HG03460 (cell line): ENCODE data around the gene TNFRSF6B.

Experiments
- ATAC-seq: cut with Tn5 transposase; IDR thresholded peaks from one replicate; pipeline ENCODE4 v1.9.1; 2021; ENCODE audit not compliant: unreplicated experiment

TNFRSF6B gene

DNA sequence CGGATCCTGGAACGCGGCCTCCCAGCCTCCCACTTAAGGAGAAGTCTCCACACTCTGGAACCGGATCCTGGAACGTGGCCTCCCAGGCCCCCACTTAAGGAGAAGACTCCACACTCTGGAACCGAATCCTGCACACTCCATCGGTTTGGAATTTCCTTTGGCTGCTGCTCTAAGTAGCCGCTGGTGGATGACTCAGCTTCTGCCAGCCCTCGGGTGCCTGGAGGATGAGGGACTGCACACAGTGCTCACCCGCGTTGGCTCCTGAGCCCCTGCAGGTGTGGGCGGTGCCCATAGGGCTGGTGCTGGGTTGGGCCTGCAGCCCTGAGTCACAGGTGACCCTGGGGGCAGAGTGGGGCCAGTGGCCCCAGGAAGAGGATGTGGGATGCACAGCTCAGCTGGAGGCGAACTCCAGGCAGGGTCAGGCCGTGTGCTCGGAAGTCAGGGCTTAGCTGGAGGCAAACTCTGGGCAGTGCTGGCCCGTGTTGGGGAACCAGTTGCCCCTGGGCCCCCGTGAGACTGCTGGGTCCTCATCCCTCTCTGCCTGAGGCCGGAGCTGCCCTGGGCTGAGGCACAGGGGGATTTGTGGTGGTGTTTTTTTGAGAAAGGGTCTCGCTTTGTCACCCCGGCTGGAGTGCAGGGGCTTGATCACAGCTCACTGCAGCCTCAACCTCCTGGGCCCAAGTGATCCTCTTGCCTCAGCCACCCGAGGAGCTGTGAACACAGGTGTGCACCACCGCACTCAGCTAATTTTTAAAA lies 13.9 kb upstream of the TNFRSF6B start:
- ATAC-seq: no peak

DNA sequence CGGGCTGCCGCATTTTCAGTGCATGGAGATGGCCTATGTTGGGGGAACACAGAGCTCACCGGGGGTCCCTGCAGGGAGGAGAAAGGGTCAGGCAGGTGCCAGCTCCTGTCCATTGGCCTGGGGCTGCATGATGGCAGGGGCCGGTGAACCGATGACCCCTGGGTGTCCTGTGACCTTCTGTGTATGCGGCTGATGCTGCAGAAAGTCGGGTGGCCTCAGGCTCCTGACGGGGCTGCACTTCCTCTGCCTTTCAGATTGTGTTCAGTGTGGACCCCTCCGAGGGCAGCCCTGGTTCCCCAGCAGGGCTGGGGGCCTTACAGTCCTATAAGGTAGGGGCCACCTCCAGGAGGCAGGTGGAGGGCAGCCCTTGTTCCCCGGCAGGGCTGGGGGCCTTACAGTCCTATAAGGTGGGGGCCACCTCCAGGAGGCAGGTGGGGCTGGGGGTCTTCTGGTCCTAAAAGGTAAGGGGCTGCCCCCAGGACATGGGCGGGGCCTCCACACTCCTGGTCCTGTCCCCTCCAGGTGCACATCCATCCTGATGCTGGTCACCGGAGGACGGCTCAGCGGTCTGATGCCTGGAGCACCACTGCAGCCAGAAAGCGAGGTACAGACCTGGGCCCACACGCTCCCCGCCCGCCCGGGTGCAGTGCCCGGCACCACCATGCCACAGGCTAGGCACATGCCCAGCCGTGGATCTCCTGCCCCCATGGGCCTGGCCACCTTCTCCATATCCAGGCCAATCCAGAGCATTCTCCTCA lies 11.0 kb upstream of the TNFRSF6B start:
- no peak for ATAC-seq

DNA sequence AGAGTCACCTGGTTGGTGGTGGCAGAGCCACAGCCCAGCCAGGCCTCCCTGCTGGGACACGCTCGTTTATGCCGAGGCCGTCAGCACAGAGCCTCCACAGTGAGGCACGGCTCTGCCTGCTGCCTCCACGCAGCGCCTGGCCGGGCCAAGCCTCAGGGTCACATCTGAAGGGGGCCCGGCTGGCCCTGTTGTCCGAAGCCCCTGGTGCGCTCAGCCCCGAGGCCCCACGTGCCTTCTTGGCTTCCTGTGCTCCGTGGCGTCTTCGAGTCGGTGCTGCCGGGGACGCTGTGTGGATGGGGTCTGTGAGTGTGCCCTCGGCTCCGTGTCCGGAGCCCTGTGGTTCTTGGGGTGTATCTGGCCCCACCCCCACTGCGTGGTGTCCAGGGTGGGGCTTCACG lies 10.4 kb upstream of the TNFRSF6B start:
- ATAC-seq: no peak

DNA sequence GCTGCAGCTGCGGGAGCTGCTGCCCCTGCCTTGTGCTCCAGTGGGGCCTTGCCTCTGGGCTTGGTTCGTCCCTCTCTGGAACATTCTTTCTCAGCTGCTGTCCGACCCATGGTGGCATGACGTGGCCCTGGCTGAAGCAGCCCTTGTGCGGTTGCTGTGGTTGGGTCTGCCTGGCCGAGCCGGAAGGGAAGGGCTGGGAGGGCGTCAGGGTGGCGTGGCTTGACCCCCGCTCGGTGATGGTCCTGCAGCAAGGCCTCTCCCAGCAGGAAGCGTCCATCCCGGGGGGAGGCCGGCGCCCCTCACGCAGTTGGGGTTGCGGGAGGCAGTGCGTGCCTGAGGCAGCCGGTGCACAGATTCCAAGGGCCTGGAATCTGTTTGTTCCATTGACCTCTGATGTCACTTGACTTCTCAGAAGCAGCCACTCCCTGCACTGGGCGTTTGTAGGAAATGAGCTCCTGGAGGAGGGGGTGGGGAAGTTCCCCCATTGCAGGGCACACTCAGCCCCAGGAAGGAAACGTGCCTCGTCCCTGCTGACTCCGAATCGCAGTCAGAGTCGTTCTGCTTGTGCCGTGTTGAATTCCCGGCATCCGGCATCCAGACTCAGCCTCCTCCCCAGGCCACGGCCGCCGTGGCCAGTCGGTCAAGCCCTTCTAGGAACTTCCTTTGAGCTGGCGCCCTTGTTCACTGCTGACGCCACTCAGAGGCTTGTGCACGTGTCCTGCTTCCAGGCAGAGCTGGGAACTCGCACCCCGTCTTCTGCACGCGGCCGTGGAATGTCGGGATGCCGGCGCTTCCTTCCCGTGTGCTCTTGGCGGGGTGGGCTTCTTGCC lies 9.7 kb upstream of the TNFRSF6B start:
- ATAC-seq: no peak

DNA sequence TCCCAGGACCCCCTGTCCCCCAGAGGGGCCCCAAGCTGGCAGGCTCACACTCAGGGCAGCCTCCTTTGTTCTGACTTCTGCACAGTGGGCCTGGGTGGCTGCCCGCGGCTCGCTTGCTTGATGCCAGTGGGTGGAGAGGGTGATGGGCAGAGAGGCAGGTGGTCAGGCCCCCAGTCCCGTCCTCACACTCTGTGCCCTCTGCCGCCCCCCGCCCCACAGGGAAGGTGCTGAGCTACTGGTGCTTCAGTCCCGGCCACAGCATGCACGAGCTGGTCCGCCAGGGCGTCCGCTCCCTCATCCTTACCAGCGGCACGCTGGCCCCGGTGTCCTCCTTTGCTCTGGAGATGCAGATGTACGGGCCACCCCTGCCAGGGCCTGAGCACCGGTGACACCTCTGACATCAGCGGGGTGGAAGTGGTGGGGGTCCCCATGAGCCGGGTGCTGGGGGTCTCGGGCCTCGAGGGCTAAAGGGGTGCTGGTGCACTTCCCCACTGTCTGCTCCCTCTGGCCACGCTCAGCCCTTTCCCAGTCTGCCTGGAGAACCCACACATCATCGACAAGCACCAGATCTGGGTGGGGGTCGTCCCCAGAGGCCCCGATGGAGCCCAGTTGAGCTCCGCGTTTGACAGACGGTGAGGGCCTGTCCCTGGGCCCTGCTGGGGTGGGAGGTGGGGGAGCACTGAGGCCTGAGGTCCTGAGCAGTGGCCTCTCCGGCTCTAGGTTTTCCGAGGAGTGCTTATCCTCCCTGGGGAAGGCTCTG lies 8.9 kb upstream of the TNFRSF6B start:
- no peak for ATAC-seq

DNA sequence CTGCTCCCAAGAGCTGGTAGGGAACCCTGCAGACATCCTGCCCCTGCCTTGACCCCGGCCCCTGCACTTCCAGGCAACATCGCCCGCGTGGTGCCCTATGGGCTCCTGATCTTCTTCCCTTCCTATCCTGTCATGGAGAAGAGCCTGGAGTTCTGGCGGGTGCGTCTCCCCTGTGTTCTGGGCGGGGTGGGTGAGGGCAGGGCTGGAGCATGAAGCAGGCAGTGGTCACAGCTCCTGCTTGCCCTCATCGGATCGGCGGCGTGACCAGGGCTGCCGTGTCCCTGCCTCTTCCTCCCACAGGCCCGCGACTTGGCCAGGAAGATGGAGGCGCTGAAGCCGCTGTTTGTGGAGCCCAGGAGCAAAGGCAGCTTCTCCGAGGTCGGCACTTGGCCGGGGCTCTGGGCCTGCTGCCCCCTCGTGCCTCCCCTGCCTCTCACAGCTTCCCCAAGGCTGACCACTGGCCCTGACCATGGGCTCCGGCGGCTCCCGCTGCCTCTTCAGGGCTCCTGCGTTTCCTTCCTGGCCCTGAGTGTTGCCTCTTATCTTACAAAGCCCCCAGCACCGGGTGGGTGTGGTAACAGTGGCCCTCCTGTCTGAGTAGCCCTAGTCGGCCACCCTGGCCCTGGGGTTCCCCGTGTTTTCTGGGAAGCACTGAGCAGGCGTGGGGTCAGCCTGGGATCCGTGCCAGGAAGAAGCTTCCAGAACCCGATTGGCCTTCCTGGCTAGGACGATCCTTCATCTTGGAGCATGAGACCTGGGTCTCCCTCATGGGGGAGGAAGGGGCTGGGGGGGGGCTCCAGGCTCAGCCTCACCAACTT lies 8.0 kb upstream of the TNFRSF6B start:
- ATAC-seq: no peak

DNA sequence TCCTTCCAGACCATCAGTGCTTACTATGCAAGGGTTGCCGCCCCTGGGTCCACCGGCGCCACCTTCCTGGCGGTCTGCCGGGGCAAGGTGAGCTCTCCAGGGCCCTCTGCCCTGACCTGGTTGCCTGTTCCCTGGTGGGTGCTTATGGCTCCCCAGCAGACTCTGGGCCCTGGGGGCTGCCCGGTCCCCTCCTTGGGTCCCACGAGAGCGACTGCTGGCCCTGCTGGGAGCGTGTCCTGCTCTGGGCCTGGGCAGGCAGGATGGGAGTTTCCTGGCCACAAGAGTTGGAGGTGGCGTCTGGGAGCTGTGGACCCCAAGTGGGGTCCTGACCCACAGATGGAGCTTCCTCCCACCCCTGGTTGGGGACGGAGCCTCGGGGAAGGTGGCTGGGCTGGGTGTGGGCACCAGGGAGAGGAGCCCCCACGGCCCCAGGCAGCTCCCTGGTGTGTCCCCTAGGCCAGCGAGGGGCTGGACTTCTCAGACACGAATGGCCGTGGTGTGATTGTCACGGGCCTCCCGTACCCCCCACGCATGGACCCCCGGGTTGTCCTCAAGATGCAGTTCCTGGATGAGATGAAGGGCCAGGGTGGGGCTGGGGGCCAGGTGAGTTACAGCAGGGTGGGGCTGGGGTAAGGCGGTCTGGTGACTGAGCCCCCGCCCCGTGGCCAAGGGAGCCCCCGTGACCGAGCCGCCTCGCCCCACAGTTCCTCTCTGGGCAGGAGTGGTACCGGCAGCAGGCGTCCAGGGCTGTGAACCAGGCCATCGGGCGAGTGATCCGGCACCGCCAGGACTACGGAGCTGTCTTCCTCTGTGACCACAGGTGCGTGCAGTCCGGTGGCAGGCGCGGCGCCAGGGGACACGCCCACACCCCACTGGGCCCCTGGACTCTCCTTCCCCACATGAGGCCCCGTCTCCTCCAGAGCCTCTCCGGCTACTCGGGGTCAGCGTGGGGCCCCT lies 7.1 kb upstream of the TNFRSF6B start:
- ATAC-seq: no peak

DNA sequence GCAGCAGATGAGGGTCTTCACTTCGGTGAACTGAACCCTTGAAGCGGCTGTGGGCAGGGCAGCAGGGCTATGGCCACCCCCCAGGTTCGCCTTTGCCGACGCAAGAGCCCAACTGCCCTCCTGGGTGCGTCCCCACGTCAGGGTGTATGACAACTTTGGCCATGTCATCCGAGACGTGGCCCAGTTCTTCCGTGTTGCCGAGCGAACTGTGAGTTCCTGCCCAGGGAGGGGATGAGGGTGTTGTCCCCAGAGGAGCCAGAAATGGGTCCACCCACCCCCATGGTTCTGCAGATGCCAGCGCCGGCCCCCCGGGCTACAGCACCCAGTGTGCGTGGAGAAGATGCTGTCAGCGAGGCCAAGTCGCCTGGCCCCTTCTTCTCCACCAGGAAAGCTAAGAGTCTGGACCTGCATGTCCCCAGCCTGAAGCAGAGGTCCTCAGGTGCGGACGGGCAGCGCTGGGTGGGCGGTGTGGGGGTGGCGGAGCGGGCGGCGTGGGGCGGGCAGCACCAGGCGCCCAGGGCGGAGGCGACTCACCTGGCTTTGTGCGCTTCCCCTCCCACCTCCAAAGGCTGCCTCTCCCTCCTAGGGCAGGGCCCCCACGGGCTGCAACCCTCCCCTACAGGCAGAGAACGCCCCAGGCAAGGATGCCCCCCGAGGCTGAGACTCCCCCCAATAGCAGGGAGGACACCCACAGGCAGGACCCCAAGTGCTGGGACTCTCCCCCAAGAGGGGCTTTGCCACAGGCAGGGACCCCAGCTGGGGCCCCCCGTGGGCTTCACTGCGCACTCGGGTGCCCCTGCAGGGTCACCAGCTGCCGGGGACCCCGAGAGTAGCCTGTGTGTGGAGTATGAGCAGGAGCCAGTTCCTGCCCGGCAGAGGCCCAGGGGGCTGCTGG lies 6.2 kb upstream of the TNFRSF6B start:
- no peak for ATAC-seq

DNA sequence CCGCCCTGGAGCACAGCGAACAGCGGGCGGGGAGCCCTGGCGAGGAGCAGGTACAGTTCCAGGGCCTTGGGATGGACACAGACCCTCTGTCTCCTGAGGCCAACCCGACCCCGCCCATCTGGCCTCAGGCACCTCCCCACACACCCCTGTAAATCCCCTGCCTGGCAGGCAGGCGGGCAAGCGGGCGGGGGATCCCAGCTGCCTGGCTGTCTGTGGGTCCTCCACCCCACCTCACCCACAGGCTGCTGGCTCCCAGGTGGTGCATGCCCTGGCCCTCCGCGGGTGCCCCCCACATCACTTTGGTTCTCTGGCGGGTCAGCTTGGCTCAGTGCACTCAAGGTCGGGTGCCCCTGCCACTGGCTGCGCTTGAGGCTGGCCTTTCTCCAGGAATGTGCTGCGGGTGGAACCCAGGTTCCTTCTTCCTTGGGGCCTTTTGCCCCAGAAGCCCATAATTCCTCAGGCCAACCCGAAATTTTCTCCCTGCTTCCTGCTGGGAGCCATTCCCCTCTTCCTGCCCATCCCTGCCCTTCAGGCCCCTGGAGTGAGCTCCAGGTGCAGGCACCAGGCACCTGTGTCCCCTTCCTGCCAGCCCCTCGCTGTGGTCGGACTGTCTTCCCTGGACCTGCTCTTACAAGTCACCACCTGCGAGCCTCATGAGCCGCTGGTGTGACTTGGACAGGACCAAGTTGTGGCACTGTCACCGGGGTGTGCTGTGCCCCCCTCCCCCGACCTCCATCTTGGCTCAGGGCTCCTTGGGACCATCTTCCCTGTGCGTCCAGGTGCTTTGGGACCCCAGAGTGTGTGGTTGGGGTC lies 5.3 kb upstream of the TNFRSF6B start:
- ATAC-seq: no peak

DNA sequence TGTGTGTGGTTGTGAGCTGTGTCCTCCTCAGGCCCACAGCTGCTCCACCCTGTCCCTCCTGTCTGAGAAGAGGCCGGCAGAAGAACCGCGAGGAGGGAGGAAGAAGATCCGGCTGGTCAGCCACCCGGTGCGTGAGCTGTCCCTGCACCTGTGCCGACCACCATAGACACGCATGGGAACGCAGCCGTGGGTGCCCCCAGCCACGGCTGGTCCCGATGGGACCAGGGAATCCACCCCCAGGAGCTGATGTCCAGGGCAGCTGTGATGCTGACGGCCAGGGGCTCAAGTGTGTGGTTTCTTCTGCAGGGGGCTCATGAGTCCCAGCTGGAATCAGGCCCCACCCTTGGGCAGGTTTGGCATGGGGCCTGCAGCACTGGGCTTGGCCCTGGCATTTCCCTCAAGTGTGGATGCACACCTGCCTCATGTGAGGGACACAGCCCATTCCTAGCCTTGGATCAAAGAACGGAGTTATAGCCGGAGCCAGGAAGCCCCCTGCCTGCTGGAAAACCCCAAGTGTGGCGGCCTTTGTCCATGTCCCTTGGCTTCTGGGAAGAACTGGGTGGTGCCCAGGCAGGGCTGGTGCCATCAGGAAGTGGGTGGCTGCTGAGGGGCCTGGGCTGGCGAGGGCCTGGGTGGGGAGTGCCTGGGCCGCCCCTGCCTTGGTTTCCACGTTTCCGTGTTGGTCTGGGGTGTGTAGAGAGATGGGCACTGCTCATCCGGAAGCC lies 4.6 kb upstream of the TNFRSF6B start:
- no peak for ATAC-seq

DNA sequence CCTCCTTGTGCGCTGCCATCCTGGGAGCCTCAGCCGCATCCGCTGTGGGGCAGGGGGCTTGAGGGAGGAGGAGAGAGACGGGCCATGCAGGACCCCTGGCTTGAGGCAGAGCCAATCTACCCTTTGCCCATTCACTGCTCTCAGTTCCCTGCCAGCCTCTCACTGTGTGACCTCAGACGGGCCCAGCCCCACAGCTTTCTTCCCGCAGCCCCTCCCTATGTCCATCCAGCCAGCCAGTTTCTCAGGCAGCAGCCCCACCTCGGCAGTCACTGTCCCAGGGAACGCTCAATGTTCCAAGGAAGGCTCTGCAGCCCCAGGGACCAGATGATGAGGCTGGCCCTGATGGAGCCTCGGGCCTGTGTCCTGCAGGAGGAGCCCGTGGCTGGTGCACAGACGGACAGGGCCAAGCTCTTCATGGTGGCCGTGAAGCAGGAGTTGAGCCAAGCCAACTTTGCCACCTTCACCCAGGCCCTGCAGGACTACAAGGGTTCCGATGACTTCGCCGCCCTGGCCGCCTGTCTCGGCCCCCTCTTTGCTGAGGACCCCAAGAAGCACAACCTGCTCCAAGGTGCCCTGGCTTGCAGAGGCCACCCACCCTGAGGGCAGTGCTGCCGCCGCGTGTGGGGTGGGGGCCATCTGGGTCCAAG lies 3.9 kb upstream of the TNFRSF6B start:
- no peak for ATAC-seq

DNA sequence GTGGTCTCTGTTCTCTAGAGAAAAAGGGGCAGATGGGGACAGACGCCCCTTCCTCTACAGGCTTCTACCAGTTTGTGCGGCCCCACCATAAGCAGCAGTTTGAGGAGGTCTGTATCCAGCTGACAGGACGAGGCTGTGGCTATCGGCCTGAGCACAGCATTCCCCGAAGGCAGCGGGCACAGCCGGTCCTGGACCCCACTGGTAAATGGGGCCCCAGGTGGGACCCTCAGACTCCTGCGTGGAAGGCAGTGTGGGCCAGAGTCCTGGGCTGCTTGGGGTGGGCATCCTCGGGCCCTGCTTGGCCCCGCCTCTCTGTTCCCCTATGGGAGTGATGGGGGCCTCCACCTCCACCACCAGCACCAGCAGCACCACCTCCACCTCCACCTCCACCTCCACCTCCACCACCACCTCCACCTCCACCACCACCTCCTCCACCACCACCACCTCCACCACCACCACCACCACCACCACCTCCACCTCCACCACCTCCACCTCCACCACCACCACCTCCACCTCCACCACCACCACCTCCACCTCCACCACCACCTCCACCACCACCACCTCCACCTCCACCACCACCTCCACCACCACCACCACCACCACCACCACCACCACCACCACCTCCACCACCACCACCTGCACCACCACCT lies 3.2 kb upstream of the TNFRSF6B start:
- no peak for ATAC-seq

DNA sequence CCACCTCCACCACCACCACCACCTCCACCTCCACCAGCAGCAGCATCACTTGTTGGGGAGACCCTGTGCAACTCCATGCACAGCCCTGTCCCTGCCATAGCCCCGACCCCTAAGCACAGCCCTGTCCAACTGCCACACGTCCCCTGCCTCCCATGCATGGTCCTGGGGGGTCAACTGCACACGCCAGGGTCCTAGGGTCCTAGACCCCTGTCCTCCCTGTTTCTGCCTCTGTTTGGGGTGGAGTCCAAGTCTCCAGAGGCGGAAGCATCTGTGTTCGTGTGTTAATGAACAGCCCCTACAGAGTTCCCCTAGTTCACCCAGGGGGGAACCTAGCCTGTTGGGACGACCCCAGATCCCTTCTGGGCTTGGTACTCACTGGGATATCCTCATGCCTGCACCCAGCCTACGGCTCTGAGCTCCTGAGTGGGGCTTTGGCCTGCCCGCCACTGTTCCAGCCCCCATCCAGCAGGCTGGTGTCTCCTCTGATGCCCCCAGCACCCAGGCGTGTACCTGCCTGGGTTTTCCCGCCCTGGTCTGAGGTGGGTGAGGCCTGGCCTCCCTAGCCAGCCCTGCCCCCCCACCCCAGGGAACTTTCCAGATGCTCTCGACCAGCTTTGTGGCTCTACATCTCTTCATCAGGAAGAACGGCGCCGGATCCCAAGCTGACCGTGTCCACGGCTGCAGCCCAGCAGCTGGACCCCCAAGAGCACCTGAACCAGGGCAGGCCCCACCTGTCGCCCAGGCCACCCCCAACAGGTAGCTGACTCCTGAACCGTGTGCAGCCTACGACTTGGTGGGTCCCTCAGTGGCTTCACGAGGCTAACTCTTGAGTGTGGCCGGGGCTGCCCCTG lies 2.5 kb upstream of the TNFRSF6B start:
- ATAC-seq: no peak

DNA sequence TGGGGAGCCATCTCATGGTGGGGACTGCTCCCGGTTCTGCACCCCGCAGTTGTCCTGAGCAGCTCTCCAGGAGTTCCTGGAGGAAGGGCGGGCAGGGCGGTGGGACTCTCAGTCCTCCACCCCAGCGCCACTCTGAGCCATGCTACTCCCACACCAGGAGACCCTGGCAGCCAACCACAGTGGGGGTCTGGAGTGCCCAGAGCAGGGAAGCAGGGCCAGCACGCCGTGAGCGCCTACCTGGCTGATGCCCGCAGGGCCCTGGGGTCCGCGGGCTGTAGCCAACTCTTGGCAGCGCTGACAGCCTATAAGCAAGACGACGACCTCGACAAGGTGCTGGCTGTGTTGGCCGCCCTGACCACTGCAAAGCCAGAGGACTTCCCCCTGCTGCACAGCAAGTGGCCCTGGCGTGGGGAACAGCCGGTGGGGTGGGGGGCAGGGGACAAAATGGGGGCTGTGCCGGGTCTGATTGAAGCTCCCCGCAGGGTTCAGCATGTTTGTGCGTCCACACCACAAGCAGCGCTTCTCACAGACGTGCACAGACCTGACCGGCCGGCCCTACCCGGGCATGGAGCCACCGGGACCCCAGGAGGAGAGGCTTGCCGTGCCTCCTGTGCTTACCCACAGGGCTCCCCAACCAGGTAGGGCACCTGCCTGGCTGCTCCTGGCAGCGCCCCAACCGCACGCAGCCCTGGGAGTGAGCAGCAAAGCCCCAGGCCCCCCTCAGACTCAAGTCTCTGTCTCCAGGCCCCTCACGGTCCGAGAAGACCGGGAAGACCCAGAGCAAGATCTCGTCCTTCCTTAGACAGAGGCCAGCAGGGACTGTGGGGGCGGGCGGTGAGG lies 1.6 kb upstream of the TNFRSF6B start:
- no peak for ATAC-seq
